GM19193 (cell line): ENCODE data around the gene ANXA9.

ENCODE experiments used
- POLR2A ChIP-seq: IDR thresholded peaks from 4 replicates; pipeline ENCODE4 v1.6.1; 2011; ENCODE audit not compliant: insufficient read depth, insufficient read length; ENCODE audit errors: extremely low read depth

Gene ANXA9

GRCh38 chr1:150987924-150988323 is 5.8 kb downstream of the ANXA9 start:
- no peak for TF ChIP-seq POLR2A

GRCh38 chr1:150992626-150993025 is 10.5 kb downstream of the ANXA9 start:
- no peak for TF ChIP-seq POLR2A

- no peak for TF ChIP-seq POLR2A
These were observed 12.2 kb downstream of the ANXA9 start for GRCh38 chr1:150994248-150994647.

GRCh38 chr1:150995460-150995859 is 13.4 kb downstream of the ANXA9 start:
- TF ChIP-seq POLR2A, result no peak

GRCh38 chr1:150995896-150996295 is 13.8 kb downstream of the ANXA9 start:
- TF ChIP-seq POLR2A, result no peak

GRCh38 chr1:150997126-150997872 is 15.2 kb downstream of the ANXA9 start:
- TF ChIP-seq POLR2A, result no peak

GRCh38 chr1:150997949-150998348 is 15.9 kb downstream of the ANXA9 start:
- TF ChIP-seq POLR2A, result no peak

- no peak for TF ChIP-seq POLR2A
These were observed 17.1 kb downstream of the ANXA9 start for GRCh38 chr1:150999051-150999674.

- no peak for TF ChIP-seq POLR2A
These were observed 17.8 kb downstream of the ANXA9 start for GRCh38 chr1:150999926-151000325.

- TF ChIP-seq POLR2A, result no peak
These were observed 18.3 kb downstream of the ANXA9 start for GRCh38 chr1:151000408-151000807.

- no peak for TF ChIP-seq POLR2A
These were observed 19.5 kb downstream of the ANXA9 start for GRCh38 chr1:151001602-151002001.

GRCh38 chr1:151002051-151002450 is 20.0 kb downstream of the ANXA9 start:
- TF ChIP-seq POLR2A, result no peak

GRCh38 chr1:151002611-151003010 is 20.5 kb downstream of the ANXA9 start:
- TF ChIP-seq POLR2A, result no peak

- no peak for TF ChIP-seq POLR2A
These were observed 21.1 kb downstream of the ANXA9 start for GRCh38 chr1:151003180-151003579.

GRCh38 chr1:151005729-151006319 is 23.7 kb downstream of the ANXA9 start:
- TF ChIP-seq POLR2A, result no peak
